ENCODE data around the gene NRIP1.

NRIP1 gene

DNA sequence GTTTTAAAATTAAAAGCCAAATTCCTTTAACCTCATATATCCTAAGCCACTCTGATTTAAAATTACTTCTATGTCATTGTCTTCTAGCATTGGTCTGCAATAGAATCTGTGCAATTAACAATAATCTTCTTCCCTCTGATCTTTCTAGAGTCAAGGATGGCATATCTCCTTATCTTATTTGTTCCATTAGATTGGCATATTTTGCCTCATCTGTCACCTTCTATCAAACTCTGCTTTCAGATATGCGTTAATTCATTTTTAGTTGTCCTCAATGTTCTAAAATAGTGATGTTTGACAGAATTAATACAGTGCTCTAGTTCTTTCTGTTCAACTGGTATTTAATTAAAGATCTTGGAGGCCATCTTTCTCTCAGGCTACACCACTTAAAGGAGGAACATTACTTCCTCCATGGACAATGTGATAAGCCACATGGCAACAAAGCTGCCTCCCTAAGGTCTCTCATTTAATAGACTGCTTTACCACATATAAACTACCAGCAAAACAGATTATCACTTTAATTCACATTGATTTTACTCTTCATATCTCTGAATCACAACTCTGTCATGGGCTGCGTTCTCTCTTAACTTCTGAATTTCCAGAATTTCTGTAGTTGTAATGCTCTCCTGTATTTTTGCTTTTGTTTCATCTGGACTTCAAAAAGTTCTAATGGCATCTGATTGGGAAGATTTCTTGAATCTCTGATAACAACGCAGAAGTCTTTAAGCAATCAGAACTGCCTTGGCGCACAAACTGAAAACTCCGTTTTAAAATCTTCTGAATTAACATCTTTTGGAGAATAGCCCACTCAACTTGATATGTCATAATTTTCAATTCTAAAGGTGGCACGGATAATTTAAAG lies 2.8 kb downstream of the NRIP1 start:
- in situ Hi-C loops (cut with MboI; ENCODE audit: low sequenced_read_pairs), result no loop called here
- no peak overlapping the region for H3K4me3 ChIP-seq
- peaks cover 7% of the 10 kb centered on the region for H3K4me1 ChIP-seq
- H3K9me3 ChIP-seq, result no peaks in the 10 kb centered on the region
- no peak for DNase-seq (ENCODE audit: low spot score in 2 of 2)
- H3K27me3 ChIP-seq (ENCODE audit: low read depth), result peaks cover 24% of the 10 kb centered on the region
- no peaks in the 10 kb centered on the region for H3K36me3 ChIP-seq (replicated peaks)

DNA sequence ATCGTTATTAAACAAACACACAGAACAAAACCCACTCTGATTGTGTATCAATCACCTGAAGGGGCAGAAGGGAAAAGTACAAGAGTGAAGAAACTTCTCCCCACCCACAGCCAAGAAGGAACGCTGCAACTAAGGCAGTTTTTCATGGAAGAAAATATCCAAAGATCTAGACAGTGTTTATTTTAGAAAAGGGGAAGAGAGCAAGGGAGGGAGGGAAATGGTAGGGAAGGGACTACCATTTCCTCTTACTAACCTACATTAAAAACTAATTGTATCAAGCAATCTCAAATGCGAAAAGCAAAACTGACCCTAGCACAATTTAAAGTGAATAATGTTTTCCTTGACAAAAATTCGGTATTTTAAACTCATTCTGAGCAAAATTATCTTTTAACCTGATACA lies 3.5 kb downstream of the NRIP1 start:
- H3K27me3 ChIP-seq (ENCODE audit: low read depth), result peaks cover 18% of the 10 kb centered on the region
- in situ Hi-C loops (cut with MboI; ENCODE audit: low sequenced_read_pairs), result no loop called here
- no peaks in the 10 kb centered on the region for H3K9me3 ChIP-seq
- no peaks in the 10 kb centered on the region for H3K36me3 ChIP-seq (replicated peaks)
- H3K4me3 ChIP-seq, result no peak overlapping the region
- H3K4me1 ChIP-seq, result peaks cover 7% of the 10 kb centered on the region
- no peak for DNase-seq (ENCODE audit: low spot score in 2 of 2)

DNA sequence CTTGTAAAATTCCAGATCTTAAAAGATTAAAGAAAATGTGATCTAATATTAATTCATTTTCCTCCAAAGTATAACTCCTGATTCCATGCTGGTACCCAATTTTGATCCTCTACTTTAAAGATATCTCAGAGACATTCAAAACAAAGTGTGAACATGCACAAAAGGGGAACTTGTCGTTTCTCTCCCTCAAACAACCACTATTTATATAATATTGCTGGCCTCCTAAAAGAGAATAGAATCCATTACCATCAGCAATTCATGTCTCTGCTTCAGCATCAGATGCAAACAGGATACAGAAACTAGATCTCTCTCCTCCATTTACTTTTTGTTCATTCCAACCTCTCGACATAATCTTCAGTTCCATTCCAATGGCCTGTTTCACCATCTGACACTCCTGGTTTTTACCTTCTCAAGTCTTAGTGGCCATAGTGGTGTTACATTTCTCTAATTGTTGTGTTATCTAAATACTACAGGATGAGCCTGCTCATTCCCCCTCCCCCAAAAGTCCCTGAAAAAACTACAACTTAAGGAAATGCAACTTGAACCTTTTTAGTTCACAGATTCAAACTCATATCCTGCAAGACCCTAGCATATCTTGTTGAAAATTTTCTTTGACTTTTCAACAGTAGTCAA lies 4.1 kb downstream of the NRIP1 start:
- H3K4me1 ChIP-seq, result peaks cover 3% of the 10 kb centered on the region; the same call in 1 of the 2 replicates
- H3K4me3 ChIP-seq, result no peak overlapping the region
- H3K27me3 ChIP-seq (ENCODE audit: low read depth), result peaks cover 16% of the 10 kb centered on the region
- H3K36me3 ChIP-seq (replicated peaks), result no peaks in the 10 kb centered on the region
- DNase-seq (ENCODE audit: low spot score in 2 of 2), result no peak
- H3K9me3 ChIP-seq, result no peaks in the 10 kb centered on the region
- in situ Hi-C loops (cut with MboI; ENCODE audit: low sequenced_read_pairs), result no loop called here

DNA sequence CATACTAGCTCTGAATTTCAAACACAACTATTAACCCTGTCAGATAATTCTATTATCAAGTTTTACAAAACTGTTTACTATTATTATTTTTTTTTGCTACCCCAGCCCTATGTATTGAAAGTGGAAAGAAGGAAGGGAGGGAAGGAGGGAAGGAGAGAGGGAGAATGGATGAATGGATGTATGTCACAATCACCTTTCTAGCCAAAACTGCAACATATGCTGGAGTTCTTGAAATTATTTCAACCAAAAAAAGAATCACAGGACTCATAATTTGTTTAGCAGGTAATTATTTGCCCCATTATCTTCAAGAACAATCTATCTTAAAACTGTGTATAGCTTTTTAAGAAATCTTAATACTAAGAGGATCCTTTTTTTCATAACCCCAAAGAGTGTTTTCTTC lies 5.4 kb downstream of the NRIP1 start:
- no peaks in the 10 kb centered on the region for H3K36me3 ChIP-seq (replicated peaks)
- in situ Hi-C loops (cut with MboI; ENCODE audit: low sequenced_read_pairs), result no loop called here
- H3K9me3 ChIP-seq, result no peaks in the 10 kb centered on the region
- H3K4me3 ChIP-seq, result no peak overlapping the region
- peaks cover 3% of the 10 kb centered on the region; the same call in 1 of the 2 replicates for H3K4me1 ChIP-seq
- peaks cover 16% of the 10 kb centered on the region for H3K27me3 ChIP-seq (ENCODE audit: low read depth)
- no peak for DNase-seq (ENCODE audit: low spot score in 2 of 2)

DNA sequence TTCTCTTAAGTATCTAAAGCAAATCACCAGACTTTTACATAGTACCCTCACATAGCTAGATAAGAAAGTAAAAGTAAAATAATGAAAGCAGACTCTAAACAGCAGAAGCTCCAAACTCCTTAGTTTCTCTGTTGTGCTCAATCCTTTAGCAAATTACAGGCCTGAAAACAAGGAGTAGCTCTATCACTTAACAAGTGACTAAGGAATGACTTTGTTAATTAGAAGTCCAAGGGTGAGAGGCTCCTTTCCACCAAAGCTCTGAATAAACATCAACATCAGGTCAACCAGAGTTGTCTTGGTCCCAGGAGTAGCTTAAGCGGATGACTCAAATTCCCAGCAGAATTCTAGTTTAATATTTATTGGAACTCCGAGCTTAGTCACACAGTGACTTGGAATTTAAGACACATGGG lies 5.9 kb downstream of the NRIP1 start:
- in situ Hi-C loops (cut with MboI; ENCODE audit: low sequenced_read_pairs), result no loop called here
- peaks cover 16% of the 10 kb centered on the region for H3K27me3 ChIP-seq (ENCODE audit: low read depth)
- no peaks in the 10 kb centered on the region for H3K9me3 ChIP-seq
- no peak overlapping the region for H3K4me3 ChIP-seq
- no peak for DNase-seq (ENCODE audit: low spot score in 2 of 2)
- H3K36me3 ChIP-seq (replicated peaks), result no peaks in the 10 kb centered on the region
- peaks cover 3% of the 10 kb centered on the region; the same call in 1 of the 2 replicates for H3K4me1 ChIP-seq

DNA sequence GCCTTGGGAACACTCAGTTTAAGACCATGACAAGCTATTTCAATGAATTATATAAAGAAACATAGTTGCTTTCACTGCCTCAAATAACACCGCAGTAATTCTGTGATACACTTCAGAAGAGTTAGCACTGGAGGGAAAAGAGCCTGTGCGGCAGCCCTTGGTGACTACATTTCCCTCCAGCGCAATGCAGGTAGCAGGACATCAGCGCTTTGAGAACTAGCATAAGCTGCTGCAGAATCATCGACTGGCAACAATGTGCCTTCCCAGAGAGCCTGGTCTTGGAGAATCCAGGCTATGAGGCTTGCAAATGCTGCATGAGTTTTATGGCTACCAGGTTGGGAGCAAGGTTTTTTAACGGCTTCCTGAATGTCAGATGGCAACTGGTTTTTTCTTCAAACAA lies 7.5 kb downstream of the NRIP1 start:
- Histone ChIP-seq H3K27me3 (ENCODE audit: low read depth) (peaks cover 11% of the 10 kb centered on the region), H3K9me3 (no peaks in the 10 kb centered on the region), H3K4me3 (no peak overlapping the region), H3K4me1 (peaks cover 9% of the 10 kb centered on the region), H3K36me3 (replicated peaks) (no peaks in the 10 kb centered on the region)
- in situ Hi-C loops (cut with MboI; ENCODE audit: low sequenced_read_pairs), result no loop called here
- DNase-seq (ENCODE audit: low spot score in 2 of 2), result no peak

DNA sequence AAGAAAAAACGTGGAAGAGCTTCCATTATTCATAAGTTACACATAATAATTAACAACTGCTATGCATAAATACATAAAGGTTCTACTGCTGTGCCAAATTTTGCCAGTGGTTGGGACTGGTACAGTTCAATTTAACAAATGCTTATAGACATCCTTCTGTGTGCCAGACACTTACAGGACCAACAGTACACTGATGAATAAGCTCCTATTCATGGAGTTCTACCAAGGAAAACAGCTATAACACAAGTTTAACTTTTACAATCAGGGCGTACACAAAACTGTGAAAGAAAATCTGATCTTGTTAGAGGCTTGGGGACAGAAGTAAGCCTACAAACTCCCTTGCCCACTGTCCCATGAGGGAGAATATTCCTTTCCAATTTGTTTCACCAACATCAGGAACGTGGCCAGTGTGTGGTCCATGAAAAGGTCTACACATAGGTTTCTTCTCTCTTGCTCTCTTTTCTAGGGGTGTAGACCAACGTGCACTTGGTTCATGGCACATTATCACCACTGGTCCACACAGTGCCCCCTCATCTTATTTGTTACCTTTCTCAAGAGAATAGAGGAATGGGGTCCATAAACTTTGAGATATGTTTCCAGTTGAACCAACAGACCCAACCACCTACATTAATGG lies 10.1 kb downstream of the NRIP1 start:
- Histone ChIP-seq H3K9me3 (no peaks in the 10 kb centered on the region), H3K36me3 (replicated peaks) (no peaks in the 10 kb centered on the region), H3K4me1 (peaks cover 15% of the 10 kb centered on the region), H3K27me3 (ENCODE audit: low read depth) (0 out of 2 replicates have a peak, but pooled peaks cover 3% of the 10 kb centered on the region), H3K4me3 (no peak overlapping the region)
- DNase-seq (ENCODE audit: low spot score in 2 of 2), result no peak
- in situ Hi-C loops (cut with MboI; ENCODE audit: low sequenced_read_pairs), result no loop called here

DNA sequence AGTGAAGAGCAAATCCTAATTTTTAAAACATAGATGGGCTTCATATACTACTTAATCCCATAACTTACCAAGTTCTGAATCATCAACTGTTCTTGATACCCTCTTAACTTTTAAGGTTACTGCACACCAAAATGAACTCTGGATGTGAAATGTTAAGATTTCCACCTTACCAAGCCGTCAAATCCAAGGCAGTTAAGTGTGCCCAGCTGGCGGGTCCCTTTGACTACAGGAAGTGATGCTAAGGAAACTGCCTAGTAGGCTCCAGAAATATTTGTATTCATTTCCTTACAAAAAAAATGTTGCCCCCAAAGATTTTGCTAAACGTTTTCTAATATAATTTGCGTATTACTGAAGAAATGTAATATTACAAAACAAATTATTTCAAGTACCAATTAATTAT lies 10.7 kb downstream of the NRIP1 start:
- DNase-seq (ENCODE audit: low spot score in 2 of 2), result no peak
- H3K36me3 ChIP-seq (replicated peaks), result no peaks in the 10 kb centered on the region
- no peaks in the 10 kb centered on the region for H3K9me3 ChIP-seq
- 0 out of 2 replicates have a peak, but pooled peaks cover 2% of the 10 kb centered on the region for H3K27me3 ChIP-seq (ENCODE audit: low read depth)
- no peak overlapping the region for H3K4me3 ChIP-seq
- peaks cover 15% of the 10 kb centered on the region for H3K4me1 ChIP-seq
- in situ Hi-C loops (cut with MboI; ENCODE audit: low sequenced_read_pairs), result no loop called here

DNA sequence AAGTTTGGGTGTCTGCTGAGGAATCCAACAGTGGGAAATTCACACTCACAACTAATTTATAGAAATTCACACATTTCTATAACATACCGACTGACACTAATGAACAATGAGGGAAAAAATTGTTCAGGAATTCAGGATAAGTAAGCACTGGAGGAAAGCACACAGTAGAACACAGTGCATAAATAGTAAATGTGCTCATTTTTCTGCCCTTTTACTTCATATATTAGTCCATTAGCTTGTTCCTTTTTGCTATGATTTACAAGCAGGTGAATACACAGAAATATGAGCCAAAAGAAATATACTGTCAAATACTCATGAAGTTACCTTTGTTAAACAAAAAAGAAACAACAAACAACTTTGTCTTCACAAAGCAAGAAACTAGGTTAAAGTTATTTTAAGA lies 11.3 kb downstream of the NRIP1 start:
- peaks cover 15% of the 10 kb centered on the region for H3K4me1 ChIP-seq
- no peaks in the 10 kb centered on the region for H3K9me3 ChIP-seq
- no peaks in the 10 kb centered on the region for H3K36me3 ChIP-seq (replicated peaks)
- in situ Hi-C loops (cut with MboI; ENCODE audit: low sequenced_read_pairs), result no loop called here
- DNase-seq (ENCODE audit: low spot score in 2 of 2), result no peak
- H3K27me3 ChIP-seq (ENCODE audit: low read depth), result no peaks in the 10 kb centered on the region
- H3K4me3 ChIP-seq, result no peak overlapping the region

DNA sequence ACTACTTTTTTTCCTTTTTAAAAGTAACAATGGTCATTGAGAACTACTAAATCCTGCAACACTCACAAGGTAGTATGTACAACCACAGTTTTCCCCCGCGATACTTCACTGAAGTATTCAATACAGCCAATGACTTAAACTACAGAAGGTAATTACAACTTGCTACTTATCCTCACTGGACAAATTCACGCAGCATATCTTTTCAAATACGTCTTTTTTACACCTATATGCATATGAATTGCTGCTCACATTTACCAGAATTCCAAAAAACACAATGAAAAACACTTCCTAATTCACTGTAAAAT lies 12.4 kb downstream of the NRIP1 start:
- Histone ChIP-seq H3K4me3 (no peak overlapping the region), H3K4me1 (peaks cover 15% of the 10 kb centered on the region), H3K36me3 (replicated peaks) (no peaks in the 10 kb centered on the region), H3K9me3 (no peaks in the 10 kb centered on the region), H3K27me3 (ENCODE audit: low read depth) (no peaks in the 10 kb centered on the region)
- in situ Hi-C loops (cut with MboI; ENCODE audit: low sequenced_read_pairs), result no loop called here
- DNase-seq (ENCODE audit: low spot score in 2 of 2), result peak in 1 of 2 experiments; percentile 16

DNA sequence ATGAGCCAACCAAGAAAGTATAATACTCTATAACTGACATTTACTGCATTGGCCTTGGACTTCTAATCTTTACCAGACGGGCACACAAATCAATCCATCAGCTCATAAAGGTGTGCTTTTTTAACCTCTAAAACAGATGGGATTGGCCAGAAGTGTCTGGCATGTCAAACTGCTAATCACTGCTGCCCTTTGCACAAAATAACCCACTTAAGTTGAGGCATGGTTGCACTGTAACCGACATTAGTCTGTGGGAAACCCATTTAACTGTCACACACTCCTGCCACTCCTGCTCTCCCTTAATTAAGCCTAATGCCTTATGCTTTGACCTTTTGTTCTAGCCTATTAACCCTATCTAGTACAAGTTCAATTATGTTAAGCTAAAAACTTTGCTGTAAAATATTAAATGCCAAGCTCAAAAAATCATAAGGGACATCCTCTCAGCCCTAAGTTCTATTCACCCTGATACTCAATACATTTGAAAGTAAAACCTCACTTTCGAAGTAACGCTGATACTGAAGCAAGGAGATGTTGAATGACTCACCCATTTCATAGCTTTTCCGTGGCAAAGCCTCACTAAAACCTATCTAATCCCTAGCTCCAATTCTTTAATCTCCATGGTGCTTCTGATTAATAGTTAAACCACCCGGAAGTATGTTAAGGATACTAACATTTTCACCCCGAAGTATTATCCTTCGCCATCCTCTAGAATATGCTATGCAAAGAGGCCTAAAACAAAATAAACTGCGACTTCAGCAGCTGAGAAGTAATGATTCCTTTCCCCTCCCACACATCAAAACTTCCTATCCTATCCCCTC lies 12.9 kb downstream of the NRIP1 start:
- no peak for DNase-seq (ENCODE audit: low spot score in 2 of 2)
- Histone ChIP-seq H3K36me3 (replicated peaks) (no peaks in the 10 kb centered on the region), H3K9me3 (no peaks in the 10 kb centered on the region), H3K27me3 (ENCODE audit: low read depth) (no peaks in the 10 kb centered on the region), H3K4me1 (peaks cover 15% of the 10 kb centered on the region), H3K4me3 (no peak overlapping the region)
- in situ Hi-C loops (cut with MboI; ENCODE audit: low sequenced_read_pairs), result no loop called here

DNA sequence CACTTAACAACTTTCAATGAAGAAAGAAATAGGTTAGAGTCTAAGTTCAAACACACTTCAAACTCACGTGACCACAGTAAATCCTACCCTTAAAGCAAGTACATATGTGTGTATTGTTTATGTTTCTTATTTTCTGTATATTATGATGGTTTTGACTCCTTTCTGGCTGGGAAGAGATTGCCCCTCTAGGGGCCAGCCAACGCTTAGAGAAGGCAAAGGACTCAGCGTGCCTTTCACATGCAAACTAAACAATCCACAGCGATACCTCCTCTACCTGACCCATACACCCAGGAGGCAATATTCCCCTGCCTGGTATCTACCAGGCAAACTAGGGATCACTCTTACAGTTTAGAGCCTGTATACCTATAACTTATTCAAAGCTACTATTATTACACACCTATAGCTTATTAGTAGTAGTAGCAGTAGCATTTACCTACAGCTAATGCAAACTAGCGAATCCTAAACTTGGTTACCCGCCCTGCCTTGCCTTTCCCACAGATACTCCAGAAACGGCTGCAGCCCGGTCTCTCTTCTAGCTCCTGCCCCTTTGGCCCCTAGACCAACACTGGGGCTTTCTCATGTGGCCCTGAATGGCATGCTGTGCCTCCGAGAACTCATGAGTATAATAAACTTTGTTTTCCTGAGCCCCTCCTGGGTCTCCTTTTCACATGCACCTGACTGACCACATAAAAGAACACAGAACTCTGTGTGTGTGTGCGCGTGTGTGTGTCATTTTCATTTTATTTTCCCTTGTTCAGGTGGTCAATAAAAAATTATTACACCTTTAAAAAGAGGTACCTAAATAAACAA lies 14.0 kb downstream of the NRIP1 start:
- DNase-seq (ENCODE audit: low spot score in 2 of 2), result no peak
- Histone ChIP-seq H3K9me3 (no peaks in the 10 kb centered on the region), H3K27me3 (ENCODE audit: low read depth) (no peaks in the 10 kb centered on the region), H3K4me3 (no peak overlapping the region), H3K4me1 (peaks cover 15% of the 10 kb centered on the region), H3K36me3 (replicated peaks) (no peaks in the 10 kb centered on the region)
- in situ Hi-C loops (cut with MboI; ENCODE audit: low sequenced_read_pairs), result no loop called here

DNA sequence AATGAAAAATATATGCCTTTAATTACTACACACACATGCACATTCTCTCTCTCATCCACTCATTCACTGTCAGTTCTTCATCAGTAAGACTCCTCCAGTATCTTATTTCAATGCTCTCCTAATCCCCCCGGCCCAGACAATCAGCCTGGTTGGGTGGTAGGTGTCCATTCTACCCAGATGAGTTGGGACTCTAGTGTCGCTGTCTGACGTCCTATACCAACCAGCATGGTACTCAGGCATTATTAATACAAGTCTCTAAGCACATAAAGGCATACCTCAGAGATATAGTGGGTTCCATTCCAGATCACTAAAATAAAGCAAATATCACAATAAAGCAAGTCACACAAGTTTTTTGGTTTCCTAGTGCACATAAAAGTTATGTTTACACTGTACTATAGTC lies 19.8 kb downstream of the NRIP1 start:
- Histone ChIP-seq H3K4me1 (no peaks in the 10 kb centered on the region), H3K4me3 (no peak overlapping the region), H3K36me3 (replicated peaks) (no peaks in the 10 kb centered on the region), H3K9me3 (no peaks in the 10 kb centered on the region), H3K27me3 (ENCODE audit: low read depth) (no peaks in the 10 kb centered on the region)
- no peak for DNase-seq (ENCODE audit: low spot score in 2 of 2)
- in situ Hi-C loops (cut with MboI; ENCODE audit: low sequenced_read_pairs), result no loop called here

Measured in HAP-1 (cell line).